GM12878 (cell line): Measurements from ENCODE around the gene NAP1L1. TPM values are rescaled to one million over a fixed set of nuclear protein-coding genes. Genes with fewer than 3 reads are reported as not detected.

Source experiments
- ATAC-seq: fragments of 200-7000 bp; cut with Tn5 transposase; 3 replicates; pipeline ENCODE4 v1.9.1; 2020; ENCODE audit warnings: mild to moderate bottlenecking, moderate library complexity
- BruUV-seq: library from RNA; stranded (reverse); fragments of 400-500 nt; replicated peaks from 2 replicates; lab custom pipeline; 2021; lab: Mats Ljungman, UMichigan
- CTCF ChIA-PET: fragments of 300-600 bp; sonication (Branson Sonifier 250); formaldehyde crosslinking; extraction: SDS; loops from one replicate; lab custom pipeline; 2021; ENCODE audit warnings: inconsistent platforms; lab: Yijun Ruan, JAX
- POLR2A ChIA-PET: fragments of 350-600 bp; formaldehyde crosslinking; extraction: SDS; loops from one replicate; lab custom pipeline; 2021; ENCODE audit warnings: inconsistent platforms; lab: Charles Lee
- RAD21 ChIA-PET: fragments of 300-600 bp; sonication (Branson Sonifier 250); formaldehyde crosslinking; loops from one replicate; lab custom pipeline; 2023; ENCODE audit warnings: antibody characterized with exemption; ENCODE audit not compliant: unreplicated experiment; lab: Charles Lee
- SMC1A ChIA-PET: fragments of 300-600 bp; sonication (Branson Sonifier 250); formaldehyde crosslinking; loops from one replicate; lab custom pipeline; 2023; ENCODE audit not compliant: unreplicated experiment, uncharacterized antibody; lab: Charles Lee
- DNase-seq: peaks from one replicate; pipeline ENCODE4 v3.0.0-alpha.2; 2011; ENCODE audit warnings: low read depth, low spot score
- FAIRE-seq: peaks from 3 replicates; lab custom pipeline; 2011; peaks lifted over from hg19 to GRCh38; lab: Jason Lieb, UNC
- H2AFZ ChIP-seq: 2 replicates; pipeline ENCODE4 v1.6.0; 2011; ENCODE audit warnings: low read depth, low read length, control low read depth; ENCODE audit not compliant: control insufficient read depth
- H3K27ac ChIP-seq: 2 replicates; pipeline ENCODE4 v1.5.1; 2011; ENCODE audit warnings: control low read depth; ENCODE audit not compliant: control insufficient read depth, insufficient read depth
- H3K27me3 ChIP-seq, 2 experiments: replicated peaks in 1 of 2; 2 replicates each; pipeline versions ENCODE4 v1.6.0 to v1.6.1; 2011; ENCODE audit warnings: low read length in 1 of 2; ENCODE audit not compliant: control insufficient read depth in 2 of 2, insufficient read depth in 2 of 2
- H3K36me3 ChIP-seq, 2 experiments: 2 replicates each; pipeline ENCODE4 v1.5.1; 2011; ENCODE audit warnings: low read length in 1 of 2; ENCODE audit not compliant: control insufficient read depth in 2 of 2, insufficient read depth in 2 of 2
- H3K4me1 ChIP-seq: 2 replicates; pipeline ENCODE4 v1.6.1; 2011; ENCODE audit warnings: mild to moderate bottlenecking, low read length, moderate library complexity, mixed read lengths; ENCODE audit not compliant: control insufficient read depth, insufficient read depth
- H3K4me2 ChIP-seq: 2 replicates; pipeline ENCODE4 v1.6.0; 2011; ENCODE audit warnings: control low read depth; ENCODE audit not compliant: control insufficient read depth, insufficient read depth
- H3K4me3 ChIP-seq: fragments of 200-600 bp; sonication (generic); 2 replicates; pipeline ENCODE4 v1.5.1; 2016
- H3K79me2 ChIP-seq: 2 replicates; pipeline ENCODE4 v1.6.0; 2011; ENCODE audit warnings: low read length; ENCODE audit not compliant: control insufficient read depth, insufficient read depth
- H3K9ac ChIP-seq: 2 replicates; pipeline ENCODE4 v1.8.0; 2011; ENCODE audit warnings: low read length, control low read depth, mixed read lengths; ENCODE audit not compliant: control insufficient read depth, insufficient read depth
- H3K9me3 ChIP-seq: replicated peaks from 3 replicates; pipeline ENCODE4 v1.5.1; 2011; ENCODE audit warnings: mild to moderate bottlenecking, low read length; ENCODE audit not compliant: control insufficient read depth, insufficient read depth
- H4K20me1 ChIP-seq: 2 replicates; pipeline ENCODE4 v1.6.0; 2011; ENCODE audit not compliant: control insufficient read depth, insufficient read depth
- BACH1 ChIP-seq: fragments of 450-650 bp; IDR thresholded peaks from 2 replicates; pipeline ENCODE4 v1.6.1; 2017; ENCODE audit warnings: mild to moderate bottlenecking, borderline replicate concordance
- BCL11A ChIP-seq: IDR thresholded peaks from 2 replicates; pipeline ENCODE4 v1.6.1; 2011; ENCODE audit warnings: low read depth, low read length
- GATAD2B ChIP-seq: fragments of 450-650 bp; conservative IDR thresholded peaks from 2 replicates; pipeline ENCODE4 v1.6.1; 2017; ENCODE audit warnings: low read depth, mild to moderate bottlenecking, moderate library complexity
- HCFC1 ChIP-seq: fragments of 150-350 bp; IDR thresholded peaks from 2 replicates; pipeline ENCODE4 v1.6.1; 2014; ENCODE audit warnings: low read length
- MTA2 ChIP-seq: fragments of 450-650 bp; IDR thresholded peaks from 2 replicates; pipeline ENCODE4 v1.6.1; 2016; ENCODE audit warnings: low read depth, mild to moderate bottlenecking, moderate library complexity
- NRF1 ChIP-seq: conservative IDR thresholded peaks from 2 replicates; pipeline ENCODE4 v1.6.1; 2011; ENCODE audit warnings: mild to moderate bottlenecking, low read depth, low read length, improper control_type of control experiment
- TBL1XR1 ChIP-seq: IDR thresholded peaks from 2 replicates; pipeline ENCODE4 v1.6.1; 2012; ENCODE audit warnings: low read depth, low read length, improper control_type of control experiment
- ZNF217 ChIP-seq: fragments of 450-650 bp; IDR thresholded peaks from 2 replicates; pipeline ENCODE4 v1.6.1; 2017; ENCODE audit warnings: antibody characterized with exemption, mild to moderate bottlenecking
- WGBS: methylation state at CpG from one replicate; pipeline ENCODE4 v1.1.6; 2016; ENCODE audit warnings: low lambda C conversion rate; ENCODE audit not compliant: insufficient replicate concordance, insufficient coverage; ENCODE audit errors: missing lambda C conversion rate; 5-methylcytosine and 5-hydroxymethylcytosine counted together
- in situ Hi-C: fragments of 300-500 bp; cut with MboI; formaldehyde crosslinking; loops from 9 replicates; pipeline ENCODE4 v1.14.3; 2018; ENCODE audit warnings: mixed read lengths
- intact Hi-C: fragments of 100-400 bp; cut with micrococcal nuclease; formaldehyde crosslinking; loops from one replicate; pipeline ENCODE4 v1.14.2; 2022; ENCODE audit not compliant: unreplicated experiment
- polyA plus RNA-seq, 11 experiments: library from polyadenylated mRNA; depleted of rRNA in 4 of 11; unstranded in 6 of 11; stranded (reverse) in 5 of 11; fragments of >200 nt; fragmentation: Nextera tagmentation in 4 of 11; fragmentation: Illumina TruSeq in 1 of 11; extraction: Ambion mirVana in 4 of 11; extraction: Trizol in 1 of 11; gene quantifications; 1 replicate in 1 of 11; 2 replicates in 10 of 11; pipeline versions ENCODE4 v1.2.1 to v1.2.3, GENCODE V29; 2011 to 2016; ENCODE audit warnings: inconsistent platforms in 2 of 11, missing spikeins in 2 of 11, low read depth in 1 of 11
- total RNA-seq, 4 experiments: library from RNA; depleted of rRNA in 3 of 4; stranded (reverse); fragments of >200 nt in 3 of 4; fragmentation: Illumina TruSeq in 1 of 4; extraction: Trizol in 1 of 4; gene quantifications; 2 replicates each; pipeline versions ENCODE4 v1.2.1 to v1.2.3, GENCODE V29; 2013 to 2021
- TF ChIP-seq, protein P1 (sequence below): fragments of 450-650 bp; IDR thresholded peaks from 2 replicates; pipeline ENCODE4 v1.6.1; 2017; ENCODE audit warnings: mild to moderate bottlenecking

Gene NAP1L1
- total and polyA plus RNA-seq, 10 of the 15 experiments (the other 5 are each of a cell fraction or from before 2014, with no cell fraction given) = 256 to 1,036 (median 536) TPM

DNA sequence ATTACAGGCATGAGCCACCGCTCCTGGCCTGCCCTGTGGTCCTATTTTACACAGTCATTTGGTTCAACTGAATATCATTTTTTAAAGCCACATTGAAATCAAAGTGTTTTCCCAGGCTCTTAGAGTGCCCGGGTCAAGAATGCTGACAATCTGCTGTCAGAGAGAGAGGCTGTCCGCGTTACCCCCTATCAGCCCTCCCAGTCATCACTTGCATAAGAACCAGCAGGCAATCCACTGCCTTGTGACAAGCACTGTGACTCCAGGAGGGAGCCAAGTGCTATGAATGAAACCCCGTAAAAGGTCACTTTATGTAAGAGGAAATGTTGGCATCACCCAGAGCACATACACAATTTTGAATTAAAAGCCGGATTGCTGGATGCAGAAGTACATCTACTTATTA is 66.4 kb downstream of the NAP1L1 start:
- TF ChIP-seq TBL1XR1 (no peak), MTA2 (no peak), NRF1 (no peak), GATAD2B (no peak), HCFC1 (no peak), BCL11A (no peak), BACH1 (no peak), ZNF217 (no peak)
- TF ChIP-seq, protein P1, sequence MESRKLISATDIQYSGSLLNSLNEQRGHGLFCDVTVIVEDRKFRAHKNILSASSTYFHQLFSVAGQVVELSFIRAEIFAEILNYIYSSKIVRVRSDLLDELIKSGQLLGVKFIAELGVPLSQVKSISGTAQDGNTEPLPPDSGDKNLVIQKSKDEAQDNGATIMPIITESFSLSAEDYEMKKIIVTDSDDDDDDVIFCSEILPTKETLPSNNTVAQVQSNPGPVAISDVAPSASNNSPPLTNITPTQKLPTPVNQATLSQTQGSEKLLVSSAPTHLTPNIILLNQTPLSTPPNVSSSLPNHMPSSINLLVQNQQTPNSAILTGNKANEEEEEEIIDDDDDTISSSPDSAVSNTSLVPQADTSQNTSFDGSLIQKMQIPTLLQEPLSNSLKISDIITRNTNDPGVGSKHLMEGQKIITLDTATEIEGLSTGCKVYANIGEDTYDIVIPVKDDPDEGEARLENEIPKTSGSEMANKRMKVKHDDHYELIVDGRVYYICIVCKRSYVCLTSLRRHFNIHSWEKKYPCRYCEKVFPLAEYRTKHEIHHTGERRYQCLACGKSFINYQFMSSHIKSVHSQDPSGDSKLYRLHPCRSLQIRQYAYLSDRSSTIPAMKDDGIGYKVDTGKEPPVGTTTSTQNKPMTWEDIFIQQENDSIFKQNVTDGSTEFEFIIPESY = no peak
- H3K4me1 ChIP-seq = peaks cover 14% of the 10 kb centered on the region
- H3K36me3 ChIP-seq = no peaks in the 10 kb centered on the region
- intact Hi-C loops (no loop called here), in situ Hi-C loops (no loop called here)
- no peak for ATAC-seq
- ChIA-PET POLR2A (no interaction called here), SMC1A (interaction anchor here (1.5 to 17.8 kb wide), 3 partner anchors 8 to 37 kb away, joined by 5 to 327 read pairs (median 12); no protein-coding TSS in a partner anchor), RAD21 (no interaction called here), CTCF (no interaction called here)
- 78% methylated on average over 6 of the region's 6 CpGs for WGBS
- no peak for DNase-seq
- no peaks in the 10 kb centered on the region for H3K9me3 ChIP-seq
- H2AFZ ChIP-seq = no peak overlapping the region
- FAIRE-seq = no peak
- H3K27me3 ChIP-seq = no peaks in the 10 kb centered on the region
- BruUV-seq = no TSS peak
- no peaks in the 10 kb centered on the region for H3K79me2 ChIP-seq
- no peak overlapping the region for H3K4me3 ChIP-seq
- H4K20me1 ChIP-seq = no peaks in the 10 kb centered on the region
- H3K9ac ChIP-seq = no peak overlapping the region
- H3K4me2 ChIP-seq = no peak overlapping the region
- H3K27ac ChIP-seq = no peak overlapping the region
